Tibial nerve (tissue), 4 donors: Measurements from ENCODE around the gene ZNF14. TPM values are rescaled to one million over a fixed set of nuclear protein-coding genes. Genes with fewer than 3 reads are reported as not detected.
"Not testable (repeated sequence)": the region's sequence is repeated elsewhere in the genome, so short reads cannot be mapped to it uniquely, and the experiment has no call there.

ENCODE experiments used
- DNase-seq, 2 donors: peaks; one replicate each; pipeline ENCODE4 v3.0.0-alpha.2; 2019; ENCODE audit warnings: low spot score in 2 of 2
- H3K27ac ChIP-seq, 4 donors: fragments of 200-600 bp; sonication (generic) in 3 of 4; one replicate each; pipeline ENCODE4 v1.5.1; 2017 to 2019; ENCODE audit warnings: mild to moderate bottlenecking in 1 of 4
- H3K27me3 ChIP-seq, 2 donors: fragments of 200-600 bp; sonication (generic) in 1 of 2; one replicate each; pipeline versions ENCODE4 v1.5.1 to v1.6.0; 2017 to 2019
- H3K36me3 ChIP-seq, 3 donors: fragments of 200-600 bp; sonication (generic); one replicate each; pipeline ENCODE4 v1.5.1; 2018 to 2019
- H3K4me1 ChIP-seq, 4 donors: fragments of 200-600 bp; sonication (generic) in 3 of 4; one replicate each; pipeline ENCODE4 v1.5.1; 2017 to 2019
- H3K4me3 ChIP-seq, 4 donors: fragments of 200-600 bp; sonication (generic) in 3 of 4; one replicate each; pipeline ENCODE4 v1.5.1; 2017 to 2019; ENCODE audit warnings: mild to moderate bottlenecking in 1 of 4, moderate library complexity in 1 of 4
- H3K9me3 ChIP-seq, 4 donors: fragments of 200-600 bp; sonication (generic) in 3 of 4; one replicate each; pipeline ENCODE4 v1.5.1; 2017 to 2019
- EP300 ChIP-seq, 2 donors: sonication (generic); formaldehyde crosslinking; IDR thresholded peaks; one replicate each; pipeline ENCODE4 v1.6.1; 2017; ENCODE audit warnings: antibody characterized with exemption in 2 of 2, mild to moderate bottlenecking in 1 of 2
- POLR2A ChIP-seq, 2 donors: fragments of 450-650 bp; IDR thresholded peaks; one replicate each; pipeline ENCODE4 v1.6.1; 2017; ENCODE audit warnings: antibody characterized with exemption in 2 of 2, mild to moderate bottlenecking in 2 of 2, moderate library complexity in 2 of 2
- WGBS, 2 donors: methylation state at CpG; one replicate each; pipeline ENCODE4 v1.1.5; 2018; 5-methylcytosine and 5-hydroxymethylcytosine counted together
- total RNA-seq, 4 donors: library from RNA; depleted of rRNA; stranded (reverse); fragments of >200 nt; gene quantifications; one replicate each; pipeline ENCODE4 v1.1.0, GENCODE V29; 2016
- TF ChIP-seq, protein P1 (sequence below), 5 experiments: fragments of 200-600 bp in 3 of 5; fragments of 450-650 bp in 2 of 5; sonication (generic) in 3 of 5; IDR thresholded peaks; one replicate each; pipeline ENCODE4 v1.5.1; 2016 to 2019; ENCODE audit warnings: antibody characterized with exemption in 5 of 5, mild to moderate bottlenecking in 3 of 5, moderate library complexity in 2 of 5

ZNF14 gene
- total RNA-seq, 4 donors from 2014 or later: 12.0 to 14.2 (median 13.3) TPM

DNA sequence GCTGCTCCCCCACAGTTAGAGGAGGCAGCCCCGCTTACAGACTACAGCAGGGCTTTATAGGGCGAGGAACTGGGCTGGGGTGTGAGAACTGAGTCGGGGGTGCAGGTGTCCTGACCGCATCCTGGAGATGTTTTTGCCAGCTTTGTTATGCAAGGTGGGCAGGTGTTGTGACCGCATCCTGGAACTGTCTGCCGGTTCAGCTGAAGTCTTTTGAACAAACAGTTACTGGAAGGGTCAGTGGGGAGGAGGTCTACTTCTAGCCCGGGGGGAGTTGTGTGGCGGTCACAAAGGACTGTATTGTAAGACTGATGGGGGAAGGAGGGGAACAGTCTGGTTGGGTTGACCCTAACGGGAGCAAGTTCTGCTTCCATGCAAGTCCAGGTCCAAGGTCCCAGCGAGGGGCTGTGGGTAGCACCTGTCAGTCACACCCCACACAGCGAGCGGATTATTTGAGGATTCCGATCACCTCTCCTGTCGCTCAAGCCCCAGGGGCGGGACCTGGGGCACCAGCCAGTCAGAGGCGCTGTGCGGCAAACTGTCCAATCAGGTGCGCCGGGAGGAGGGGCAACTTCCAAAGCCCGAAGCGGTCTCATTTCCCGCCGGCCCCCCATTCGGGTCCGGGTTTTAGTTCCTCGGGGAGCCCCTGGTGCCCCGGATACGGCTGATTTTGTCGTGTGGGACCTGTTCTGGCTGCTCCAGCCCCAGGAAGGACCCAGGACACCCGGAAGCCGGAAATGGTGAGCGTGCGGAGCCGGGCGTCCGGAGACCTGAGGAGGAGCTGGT lies 64.5 kb downstream of the ZNF14 start, which contains the start of gene ZNF101:
Gene ZNF101 (plus strand): TSS at position 610 of the 783 bp plus-strand sequence. CDS start 125 bp downstream, at position 735.
- H3K27ac ChIP-seq: peak within 1 kb of the TSS in 3 of 4 donors; percentile 82 to 87 (median 87)
- peaks cover 0 to 12% (median 10%) of the 10 kb centered on the region in 4 donors for H3K4me1 ChIP-seq
- peak; percentile 43 to 82 for TF ChIP-seq EP300 (IDR thresholded peaks at IDR 0.05)
- TF ChIP-seq, protein P1, sequence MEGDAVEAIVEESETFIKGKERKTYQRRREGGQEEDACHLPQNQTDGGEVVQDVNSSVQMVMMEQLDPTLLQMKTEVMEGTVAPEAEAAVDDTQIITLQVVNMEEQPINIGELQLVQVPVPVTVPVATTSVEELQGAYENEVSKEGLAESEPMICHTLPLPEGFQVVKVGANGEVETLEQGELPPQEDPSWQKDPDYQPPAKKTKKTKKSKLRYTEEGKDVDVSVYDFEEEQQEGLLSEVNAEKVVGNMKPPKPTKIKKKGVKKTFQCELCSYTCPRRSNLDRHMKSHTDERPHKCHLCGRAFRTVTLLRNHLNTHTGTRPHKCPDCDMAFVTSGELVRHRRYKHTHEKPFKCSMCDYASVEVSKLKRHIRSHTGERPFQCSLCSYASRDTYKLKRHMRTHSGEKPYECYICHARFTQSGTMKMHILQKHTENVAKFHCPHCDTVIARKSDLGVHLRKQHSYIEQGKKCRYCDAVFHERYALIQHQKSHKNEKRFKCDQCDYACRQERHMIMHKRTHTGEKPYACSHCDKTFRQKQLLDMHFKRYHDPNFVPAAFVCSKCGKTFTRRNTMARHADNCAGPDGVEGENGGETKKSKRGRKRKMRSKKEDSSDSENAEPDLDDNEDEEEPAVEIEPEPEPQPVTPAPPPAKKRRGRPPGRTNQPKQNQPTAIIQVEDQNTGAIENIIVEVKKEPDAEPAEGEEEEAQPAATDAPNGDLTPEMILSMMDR (IDR thresholded peaks at IDR 0.05): peak in 1 of 5 experiments; percentile 17
- peak; percentile 26 to 57 for TF ChIP-seq POLR2A (IDR thresholded peaks at IDR 0.05)
- DNase-seq: peak; percentile 82 to 88
- H3K36me3 ChIP-seq: peaks cover 0 to 14% (median 0%) of the 10 kb centered on the region in 3 donors
- no peaks in the 10 kb centered on the region for H3K27me3 ChIP-seq
- 2 to 4% methylated on average over 26 to 27 of the region's 36 CpGs for WGBS, 2 donors
- no peaks in the 10 kb centered on the region for H3K9me3 ChIP-seq
- peak within 1 kb of the TSS; percentile 56 to 94 (median 82) for H3K4me3 ChIP-seq

DNA sequence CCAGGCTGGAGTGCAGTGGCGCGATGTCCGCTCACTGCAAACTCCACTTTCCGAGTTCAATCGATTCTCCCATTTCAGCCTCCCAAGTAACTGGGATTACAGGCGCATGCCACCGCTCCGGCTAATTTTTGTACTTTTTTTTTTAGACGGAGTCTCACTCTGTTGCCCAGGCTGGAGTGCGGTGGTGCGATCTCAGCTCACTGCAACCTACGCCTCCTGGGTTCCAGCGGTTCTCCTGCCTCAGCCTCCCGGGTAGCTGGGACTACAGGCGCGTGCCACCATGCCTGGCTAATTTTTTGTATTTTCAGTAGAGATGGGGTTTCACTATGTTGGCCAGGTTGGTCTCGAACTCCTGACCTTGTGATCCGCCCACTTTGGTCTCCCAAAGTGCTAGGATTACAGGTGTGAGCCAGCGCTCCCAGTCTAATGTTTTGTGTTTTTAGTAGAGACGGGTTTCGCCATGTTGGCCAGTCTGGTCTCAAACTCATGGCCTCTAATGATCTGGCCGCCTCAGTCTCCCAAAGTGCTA lies 67.4 kb downstream of the ZNF14 start:
- H3K4me3 ChIP-seq, DNase-seq, H3K27me3 ChIP-seq, H3K27ac ChIP-seq, H3K36me3 ChIP-seq, H3K9me3 ChIP-seq: not testable (repeated sequence)
- 92 to 94% methylated on average over 22 of the region's 22 CpGs for WGBS, 2 donors
- H3K4me1 ChIP-seq: peaks cover 0 to 37% (median 29%) of the 10 kb centered on the region in 4 donors

DNA sequence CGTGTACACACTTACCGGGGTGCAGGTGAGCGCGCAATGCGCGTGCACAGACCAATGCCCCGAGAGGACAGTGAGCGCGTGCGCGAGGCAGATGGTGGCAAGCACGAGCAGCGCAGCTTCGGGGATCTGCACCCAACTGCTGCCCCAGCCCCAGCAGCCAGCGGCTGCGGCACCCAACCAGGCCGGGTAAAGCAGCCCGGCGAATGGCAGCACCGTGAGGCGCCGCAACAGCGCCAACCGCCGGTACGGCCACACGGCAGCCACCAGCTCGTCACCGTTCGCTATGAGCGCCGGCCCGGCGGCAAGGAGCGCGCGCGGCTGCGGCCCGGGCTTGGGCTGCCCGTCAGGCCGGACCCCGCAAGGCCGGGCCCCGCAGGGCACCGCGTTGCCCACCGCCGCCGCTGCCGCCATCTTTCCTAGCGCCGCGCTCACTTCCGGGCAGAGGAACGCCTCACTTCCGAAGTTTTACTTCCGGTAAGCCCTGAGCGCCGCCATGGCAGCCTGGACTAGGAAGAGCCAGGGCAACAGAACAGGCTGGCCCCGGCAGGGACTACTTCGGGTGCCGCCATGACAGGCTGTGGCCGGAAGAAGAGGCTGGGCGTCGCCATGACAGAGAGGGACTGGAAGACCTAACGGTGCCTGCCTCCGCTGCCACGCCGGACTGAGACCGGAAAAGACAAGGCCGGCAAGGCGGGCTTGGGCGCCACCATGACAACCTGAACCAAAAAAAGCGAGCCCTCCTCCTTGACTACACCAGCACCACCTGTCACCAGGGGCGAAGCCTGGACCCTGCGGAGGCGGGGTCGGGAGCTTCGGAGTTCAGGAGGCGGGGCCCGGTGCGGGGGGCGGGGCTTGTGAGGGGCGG lies 69.4 kb downstream of the ZNF14 start, which contains the start of gene ATP13A1:
Gene ATP13A1 (minus strand): TSS at position 421 of the 865 bp plus-strand sequence. CDS start 10 bp downstream, at position 411.
- Histone ChIP-seq H3K4me3 (peak within 1 kb of the TSS; percentile 75 to 95 (median 86)), H3K36me3 (peaks cover 0 to 25% (median 6%) of the 10 kb centered on the region in 3 donors), H3K9me3 (no peaks in the 10 kb centered on the region), H3K27me3 (no peaks in the 10 kb centered on the region), H3K27ac (peak within 1 kb of the TSS; percentile 85 to 98 (median 92)), H3K4me1 (peaks cover 0 to 29% (median 21%) of the 10 kb centered on the region in 4 donors)
- 0 to 1% methylated on average over 24 to 56 of the region's 85 CpGs for WGBS, 2 donors
- TF ChIP-seq EP300 (IDR thresholded peaks at IDR 0.05): peak; percentile 73 to 90
- TF ChIP-seq POLR2A (IDR thresholded peaks at IDR 0.05): peak; percentile 16 to 60
- TF ChIP-seq, protein P1 (IDR thresholded peaks at IDR 0.05): peak in 3 of 5 experiments; percentile 31 to 46 (median 43)
- DNase-seq: peak; percentile 91 to 92

DNA sequence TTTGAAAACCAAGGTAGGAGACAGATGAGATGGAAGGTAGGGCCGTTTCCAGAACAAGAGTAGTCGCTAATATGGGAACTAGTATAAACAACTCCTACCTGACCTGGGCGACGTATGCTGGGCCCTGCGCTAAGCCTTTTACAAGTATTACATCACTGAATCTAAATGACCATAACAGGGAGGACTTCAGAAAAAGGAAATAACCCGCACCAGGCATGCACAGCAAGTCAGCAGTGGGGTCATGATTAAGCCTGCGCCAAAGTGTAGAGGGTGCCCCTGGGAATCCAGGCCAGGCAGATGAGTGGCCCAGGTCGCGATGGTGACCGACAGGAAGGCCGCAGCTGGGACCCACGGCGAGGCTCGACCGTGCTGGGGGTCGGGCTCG lies 70.0 kb downstream of the ZNF14 start:
- peaks cover 0 to 29% (median 19%) of the 10 kb centered on the region in 4 donors for H3K4me1 ChIP-seq
- H3K36me3 ChIP-seq: peaks cover 0 to 32% (median 7%) of the 10 kb centered on the region in 3 donors
- H3K27ac ChIP-seq: peak overlapping the region; percentile 51 to 98 (median 90)
- TF ChIP-seq EP300 (IDR thresholded peaks at IDR 0.05): no peak
- TF ChIP-seq, protein P1 (IDR thresholded peaks at IDR 0.05): no peak
- TF ChIP-seq POLR2A (IDR thresholded peaks at IDR 0.05): no peak
- H3K4me3 ChIP-seq: peak overlapping the region; percentile 75 to 95 (median 86)
- DNase-seq: no peak
- H3K27me3 ChIP-seq: no peaks in the 10 kb centered on the region
- 8 to 21% methylated on average over 7 to 8 of the region's 17 CpGs for WGBS, 2 donors
- H3K9me3 ChIP-seq: no peaks in the 10 kb centered on the region

DNA sequence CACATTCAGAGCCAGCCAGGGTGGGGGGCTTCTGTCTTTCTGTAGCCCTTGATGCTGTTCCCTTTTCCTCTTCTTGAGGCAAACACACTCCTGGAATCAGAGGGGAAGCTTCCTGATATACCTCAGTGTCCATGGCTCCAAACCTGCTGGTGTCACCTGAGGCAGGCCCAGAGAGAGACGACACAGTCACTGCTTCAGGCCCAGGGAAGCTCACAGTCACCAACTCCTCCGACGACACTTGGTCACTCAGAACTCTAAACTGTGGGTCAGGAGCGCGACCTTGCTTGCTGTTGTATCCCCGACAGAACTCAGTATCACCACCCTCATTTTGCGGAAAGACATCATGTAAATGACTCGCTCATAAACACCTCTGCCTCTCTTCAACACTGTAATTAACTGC lies 70.6 kb downstream of the ZNF14 start:
- H3K4me3 ChIP-seq: peak overlapping the region in 3 of 4 donors; percentile 82 to 95 (median 91)
- H3K4me1 ChIP-seq: peaks cover 0 to 33% (median 19%) of the 10 kb centered on the region in 4 donors
- H3K27me3 ChIP-seq: no peaks in the 10 kb centered on the region
- no peaks in the 10 kb centered on the region for H3K9me3 ChIP-seq
- H3K27ac ChIP-seq: peak overlapping the region in 1 of 4 donors; percentile 95
- 72 to 79% methylated on average over 8 of the region's 8 CpGs for WGBS, 2 donors
- H3K36me3 ChIP-seq: peaks cover 0 to 37% (median 12%) of the 10 kb centered on the region in 3 donors
- DNase-seq: no peak
- no peak for TF ChIP-seq EP300 (IDR thresholded peaks at IDR 0.05)
- no peak for TF ChIP-seq POLR2A (IDR thresholded peaks at IDR 0.05)
- TF ChIP-seq, protein P1 (IDR thresholded peaks at IDR 0.05): no peak
